Right atrium auricular region (tissue), 2 donors: ENCODE measurements around the gene SV2B. TPM values are rescaled to one million over a fixed set of nuclear protein-coding genes. Genes with fewer than 3 reads are reported as not detected.

ENCODE experiments used
- DNase-seq: peaks from one replicate; pipeline ENCODE4 v3.0.0-alpha.2; 2019; ENCODE audit warnings: low spot score
- H3K27ac ChIP-seq, 2 donors: fragments of 200-600 bp; sonication (generic); 1 replicate in 1 of 2; 2 replicates in 1 of 2; pipeline ENCODE4 v1.5.1; 2016 to 2019
- H3K27me3 ChIP-seq, 2 donors: fragments of 200-600 bp; sonication (generic); one replicate each; pipeline versions ENCODE4 v1.5.1 to v1.6.0; 2017 to 2019
- H3K36me3 ChIP-seq: fragments of 200-600 bp; sonication (generic); one replicate; pipeline ENCODE4 v1.5.1; 2016
- H3K4me1 ChIP-seq, 2 donors: fragments of 200-600 bp; sonication (generic); one replicate each; pipeline versions ENCODE4 v1.5.1 to v1.6.0; 2017 to 2019
- H3K4me3 ChIP-seq, 2 donors: fragments of 200-600 bp; sonication (generic); 1 replicate in 1 of 2; 2 replicates in 1 of 2; pipeline ENCODE4 v1.5.1; 2017 to 2019; ENCODE audit warnings: mild to moderate bottlenecking in 1 of 2, moderate library complexity in 1 of 2
- H3K9me3 ChIP-seq, 2 donors: fragments of 200-600 bp; sonication (generic); one replicate each; pipeline ENCODE4 v1.5.1; 2019
- total RNA-seq, 2 donors: library from RNA; depleted of rRNA; stranded (reverse); fragments of >200 nt; gene quantifications; one replicate each; pipeline ENCODE4 v1.1.0, GENCODE V29; 2016
- TF ChIP-seq, protein P1 (sequence below), 2 donors: fragments of 200-600 bp; sonication (generic); IDR thresholded peaks; one replicate each; pipeline ENCODE4 v1.5.1; 2019; ENCODE audit warnings: antibody characterized with exemption in 2 of 2

The SV2B gene
- total RNA-seq, 2 donors from 2014 or later = 0.24 to 0.56 TPM

- H3K27me3 ChIP-seq = no peaks in the 10 kb centered on the region
- TF ChIP-seq, protein P1, sequence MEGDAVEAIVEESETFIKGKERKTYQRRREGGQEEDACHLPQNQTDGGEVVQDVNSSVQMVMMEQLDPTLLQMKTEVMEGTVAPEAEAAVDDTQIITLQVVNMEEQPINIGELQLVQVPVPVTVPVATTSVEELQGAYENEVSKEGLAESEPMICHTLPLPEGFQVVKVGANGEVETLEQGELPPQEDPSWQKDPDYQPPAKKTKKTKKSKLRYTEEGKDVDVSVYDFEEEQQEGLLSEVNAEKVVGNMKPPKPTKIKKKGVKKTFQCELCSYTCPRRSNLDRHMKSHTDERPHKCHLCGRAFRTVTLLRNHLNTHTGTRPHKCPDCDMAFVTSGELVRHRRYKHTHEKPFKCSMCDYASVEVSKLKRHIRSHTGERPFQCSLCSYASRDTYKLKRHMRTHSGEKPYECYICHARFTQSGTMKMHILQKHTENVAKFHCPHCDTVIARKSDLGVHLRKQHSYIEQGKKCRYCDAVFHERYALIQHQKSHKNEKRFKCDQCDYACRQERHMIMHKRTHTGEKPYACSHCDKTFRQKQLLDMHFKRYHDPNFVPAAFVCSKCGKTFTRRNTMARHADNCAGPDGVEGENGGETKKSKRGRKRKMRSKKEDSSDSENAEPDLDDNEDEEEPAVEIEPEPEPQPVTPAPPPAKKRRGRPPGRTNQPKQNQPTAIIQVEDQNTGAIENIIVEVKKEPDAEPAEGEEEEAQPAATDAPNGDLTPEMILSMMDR (IDR thresholded peaks at IDR 0.05) = no peak
- no peak overlapping the region for H3K27ac ChIP-seq
- H3K36me3 ChIP-seq = no peaks in the 10 kb centered on the region
- no peak overlapping the region for H3K4me3 ChIP-seq
- no peaks in the 10 kb centered on the region for H3K4me1 ChIP-seq
- no peaks in the 10 kb centered on the region for H3K9me3 ChIP-seq
- no peak for DNase-seq
Observed at GRCh38 chr15:91319371-91320059, 219.5 kb downstream of the SV2B start.

GRCh38 chr15:91320101-91320500 lies 220.0 kb downstream of the SV2B start:
- H3K27ac ChIP-seq = no peak overlapping the region
- DNase-seq = no peak

GRCh38 chr15:91329914-91330313 lies 229.9 kb downstream of the SV2B start:
- DNase-seq = no peak
- TF ChIP-seq, protein P1 (IDR thresholded peaks at IDR 0.05) = no peak
- no peak overlapping the region for H3K4me3 ChIP-seq

More at GRCh38 chr15:91320101-91320500, 220.0 kb downstream of the SV2B start:
- Histone ChIP-seq H3K36me3 (no peaks in the 10 kb centered on the region), H3K4me1 (no peaks in the 10 kb centered on the region), H3K4me3 (no peak overlapping the region), H3K27me3 (no peaks in the 10 kb centered on the region), H3K9me3 (no peaks in the 10 kb centered on the region)
- TF ChIP-seq, protein P1 (IDR thresholded peaks at IDR 0.05) = no peak

DNA sequence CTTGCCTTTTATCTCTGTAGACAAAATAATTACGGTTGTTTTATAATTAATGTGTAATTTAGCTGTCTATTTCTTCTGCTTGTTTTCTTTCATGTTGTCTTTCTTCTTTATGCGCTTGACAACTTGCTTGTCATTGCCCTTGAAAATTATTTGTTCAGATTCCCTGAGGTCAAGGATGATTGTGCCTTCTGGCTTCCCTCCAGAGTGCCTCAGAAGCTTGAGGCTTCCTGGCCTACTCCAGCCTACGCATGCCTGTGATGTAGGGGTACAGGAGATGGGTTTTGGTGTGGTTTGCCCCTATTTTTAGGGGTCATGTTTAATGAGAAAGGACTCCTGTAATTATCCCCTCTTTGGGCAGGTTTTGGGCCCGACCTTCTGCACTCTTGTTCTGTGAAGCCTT lies 231.5 kb downstream of the SV2B start:
- no peak for DNase-seq
- TF ChIP-seq, protein P1 (IDR thresholded peaks at IDR 0.05) = no peak
- Histone ChIP-seq H3K27me3 (no peaks in the 10 kb centered on the region), H3K27ac (no peak overlapping the region), H3K36me3 (no peaks in the 10 kb centered on the region), H3K4me3 (no peak overlapping the region), H3K4me1 (no peaks in the 10 kb centered on the region), H3K9me3 (no peaks in the 10 kb centered on the region)

More at GRCh38 chr15:91329914-91330313, 229.9 kb downstream of the SV2B start:
- Histone ChIP-seq H3K36me3 (no peaks in the 10 kb centered on the region), H3K27ac (no peak overlapping the region), H3K4me1 (no peaks in the 10 kb centered on the region), H3K9me3 (no peaks in the 10 kb centered on the region), H3K27me3 (no peaks in the 10 kb centered on the region)

DNA sequence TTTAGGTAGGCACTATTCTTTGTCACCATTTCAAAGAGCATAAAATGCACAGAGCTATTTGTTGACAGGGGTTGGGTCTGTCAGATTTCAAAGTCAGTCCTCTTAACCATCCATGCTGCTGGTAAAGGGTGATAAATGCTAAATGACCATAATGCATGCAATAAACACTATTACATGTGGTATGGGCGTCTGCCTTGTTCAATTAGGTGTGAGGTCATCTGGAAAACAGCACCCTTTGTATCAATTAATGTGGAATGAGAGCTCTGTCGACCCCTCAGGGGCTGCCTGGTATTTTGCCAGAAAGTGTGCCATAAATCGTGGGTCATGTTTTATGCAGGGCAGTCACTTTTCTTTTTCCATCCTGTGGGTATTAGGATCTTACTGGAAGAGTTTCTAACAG lies 235.6 kb downstream of the SV2B start:
- no peak overlapping the region for H3K4me3 ChIP-seq
- DNase-seq = no peak
- H3K27me3 ChIP-seq = no peaks in the 10 kb centered on the region
- no peaks in the 10 kb centered on the region for H3K4me1 ChIP-seq
- H3K27ac ChIP-seq = no peak overlapping the region
- H3K36me3 ChIP-seq = no peaks in the 10 kb centered on the region
- H3K9me3 ChIP-seq = no peaks in the 10 kb centered on the region
- TF ChIP-seq, protein P1 (IDR thresholded peaks at IDR 0.05) = no peak

- Histone ChIP-seq H3K4me3 (no peak overlapping the region), H3K36me3 (no peaks in the 10 kb centered on the region), H3K27me3 (no peaks in the 10 kb centered on the region), H3K27ac (no peak overlapping the region), H3K9me3 (no peaks in the 10 kb centered on the region), H3K4me1 (no peaks in the 10 kb centered on the region)
- DNase-seq = no peak
- TF ChIP-seq, protein P1 (IDR thresholded peaks at IDR 0.05) = no peak
Observed at GRCh38 chr15:91336687-91337086, 236.6 kb downstream of the SV2B start.
